Endometrium (tissue), 2 donors: Measurements from ENCODE around the gene GKN1.

ENCODE experiments used
- FAIRE-seq: peaks from 2 replicates; lab custom pipeline; 2012; peaks lifted over from hg19 to GRCh38; lab: Jason Lieb, UNC
- donor health status: control.
- donor health status: control.

The GKN1 gene

GRCh38 chr2:69007603-69008002 is 33.2 kb downstream of the GKN1 start:
- FAIRE-seq: no peak

GRCh38 chr2:69010437-69011194 is 36.2 kb downstream of the GKN1 start:
- FAIRE-seq: no peak

- no peak for FAIRE-seq
Observed at GRCh38 chr2:69011611-69012157, 37.2 kb downstream of the GKN1 start.

GRCh38 chr2:69012310-69013141 is 38.1 kb downstream of the GKN1 start:
- no peak for FAIRE-seq

- FAIRE-seq: no peak
Observed at GRCh38 chr2:69013142-69013839, 38.9 kb downstream of the GKN1 start, which contains the start of gene ANTXR1. Gene ANTXR1, plus strand, starts transcription at chr2:69013179. Its CDS starts 321 bp downstream, at chr2:69013500.

- no peak for FAIRE-seq
Observed at GRCh38 chr2:69013840-69014821, 39.7 kb downstream of the GKN1 start.

GRCh38 chr2:69017080-69017479 is 42.6 kb downstream of the GKN1 start:
- no peak for FAIRE-seq

- FAIRE-seq: no peak
Observed at GRCh38 chr2:69017835-69018234, 43.4 kb downstream of the GKN1 start.

GRCh38 chr2:69018678-69019095 is 44.3 kb downstream of the GKN1 start:
- FAIRE-seq: no peak

- FAIRE-seq: no peak
Observed at GRCh38 chr2:69020496-69021426, 46.3 kb downstream of the GKN1 start.

- FAIRE-seq: no peak
Observed at GRCh38 chr2:69021727-69022126, 47.3 kb downstream of the GKN1 start.

- FAIRE-seq: no peak
Observed at GRCh38 chr2:69022548-69022947, 48.1 kb downstream of the GKN1 start.

GRCh38 chr2:69023236-69023635 is 48.8 kb downstream of the GKN1 start:
- FAIRE-seq: no peak

- FAIRE-seq: no peak
Observed at GRCh38 chr2:69026026-69026425, 51.6 kb downstream of the GKN1 start.

- peak; percentile 89 for FAIRE-seq
Observed at GRCh38 chr2:69026691-69027459, 52.4 kb downstream of the GKN1 start.
